Inflammatory macrophage (primary cell): ENCODE results near the gene TMCC3.
A peak's percentile ranks its signal among the peaks of the same experiment; 100 is the strongest.
"Not testable (repeated sequence)": the region's sequence is repeated elsewhere in the genome, so short reads cannot be mapped to it uniquely, and the experiment has no call there.

ENCODE experiments used
- DNase-seq, 2 donors: peaks; one replicate each; pipeline ENCODE4 v3.0.0-alpha.2; 2020 to 2022
- total RNA-seq, 18 experiments: gene quantifications; one replicate each; lab custom pipeline; 2026; ENCODE audit warnings: mixed read lengths in 6 of 18, inconsistent platforms in 2 of 18; lab: John Stamatoyannopoulos, UW

Gene TMCC3, protein sequence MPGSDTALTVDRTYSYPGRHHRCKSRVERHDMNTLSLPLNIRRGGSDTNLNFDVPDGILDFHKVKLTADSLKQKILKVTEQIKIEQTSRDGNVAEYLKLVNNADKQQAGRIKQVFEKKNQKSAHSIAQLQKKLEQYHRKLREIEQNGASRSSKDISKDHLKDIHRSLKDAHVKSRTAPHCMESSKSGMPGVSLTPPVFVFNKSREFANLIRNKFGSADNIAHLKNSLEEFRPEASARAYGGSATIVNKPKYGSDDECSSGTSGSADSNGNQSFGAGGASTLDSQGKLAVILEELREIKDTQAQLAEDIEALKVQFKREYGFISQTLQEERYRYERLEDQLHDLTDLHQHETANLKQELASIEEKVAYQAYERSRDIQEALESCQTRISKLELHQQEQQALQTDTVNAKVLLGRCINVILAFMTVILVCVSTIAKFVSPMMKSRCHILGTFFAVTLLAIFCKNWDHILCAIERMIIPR
- total RNA-seq, result 2.6 to 57.6 (median 21.4) reads per million in 18 experiments

GRCh38 chr12:94650143-94651056, at the start of gene TMCC3:
Gene TMCC3, minus strand, starts transcription at chr12:94650557. Its CDS starts 127 bp downstream, at chr12:94650430.
- peak; percentile 34 to 67 for DNase-seq

GRCh38 chr12:94699801-94700200, 49.4 kb upstream of the TMCC3 start:
- peak; percentile 81 to 91 for DNase-seq

- no peak for DNase-seq
Measured at GRCh38 chr12:94698578-94698977, 48.2 kb upstream of the TMCC3 start.

- no peak for DNase-seq
Measured at GRCh38 chr12:94697631-94698030, 47.3 kb upstream of the TMCC3 start.

GRCh38 chr12:94694732-94695131, 44.4 kb upstream of the TMCC3 start:
- no peak for DNase-seq

GRCh38 chr12:94692826-94693225, 42.5 kb upstream of the TMCC3 start:
- not testable (repeated sequence) for DNase-seq

GRCh38 chr12:94690198-94690771, 39.9 kb upstream of the TMCC3 start:
- DNase-seq, result peak in 1 of 2 donors; percentile 22

GRCh38 chr12:94689646-94690036, 39.3 kb upstream of the TMCC3 start:
- DNase-seq, result no peak

DNA sequence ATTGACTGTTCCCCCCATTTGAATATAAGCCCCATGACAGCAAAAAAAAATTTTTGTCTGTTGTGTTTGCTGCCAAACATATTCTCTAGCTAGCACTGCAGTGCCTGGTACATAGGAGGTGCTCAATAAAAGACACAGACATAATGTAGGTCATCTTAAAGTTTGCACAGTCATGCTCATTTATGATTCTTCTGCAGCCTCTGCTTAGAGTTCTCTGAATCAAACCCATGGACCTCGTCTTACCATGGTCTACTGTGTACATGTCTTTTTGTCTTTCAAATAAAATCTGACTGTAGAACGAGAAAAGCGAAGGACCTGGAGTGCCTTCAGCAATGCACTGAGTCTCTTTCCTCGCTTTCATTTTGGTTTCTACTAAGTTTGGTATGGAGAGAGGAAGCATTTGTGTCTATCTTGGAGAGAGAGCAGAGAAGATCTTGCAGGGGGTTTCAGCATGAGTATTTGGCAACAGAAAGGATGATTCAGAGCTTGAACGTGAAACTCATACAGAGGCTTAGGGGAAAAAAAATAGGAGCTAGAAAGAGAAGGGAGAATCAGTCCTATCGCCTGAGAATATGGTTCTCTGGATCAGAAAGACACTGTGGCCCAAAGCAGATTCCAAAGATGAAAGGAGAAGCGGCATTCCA, 38.8 kb upstream of the TMCC3 start:
- peak; percentile 78 to 81 for DNase-seq

DNA sequence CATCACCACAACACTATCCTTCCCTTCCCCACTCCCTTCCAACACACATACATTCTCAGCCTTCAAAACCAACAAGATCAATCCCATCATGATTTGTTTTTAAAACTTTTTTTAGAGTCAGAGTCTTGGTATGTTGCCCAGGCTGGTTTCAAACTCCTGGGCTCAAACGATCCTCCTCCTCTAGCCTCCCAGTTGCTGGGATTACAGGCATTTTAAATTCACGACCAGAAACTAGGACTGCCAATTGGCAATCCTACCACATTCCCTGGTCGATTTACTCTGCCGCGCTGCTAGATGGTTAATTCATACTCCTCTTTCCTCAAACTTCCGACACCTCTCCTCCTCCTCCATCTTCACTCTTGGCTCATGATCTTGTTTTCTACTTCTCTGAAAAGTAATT, 37.5 kb upstream of the TMCC3 start:
- no peak for DNase-seq

GRCh38 chr12:94686834-94687628, 36.7 kb upstream of the TMCC3 start:
- no peak for DNase-seq

GRCh38 chr12:94684416-94685142, 34.2 kb upstream of the TMCC3 start:
- no peak for DNase-seq

DNA sequence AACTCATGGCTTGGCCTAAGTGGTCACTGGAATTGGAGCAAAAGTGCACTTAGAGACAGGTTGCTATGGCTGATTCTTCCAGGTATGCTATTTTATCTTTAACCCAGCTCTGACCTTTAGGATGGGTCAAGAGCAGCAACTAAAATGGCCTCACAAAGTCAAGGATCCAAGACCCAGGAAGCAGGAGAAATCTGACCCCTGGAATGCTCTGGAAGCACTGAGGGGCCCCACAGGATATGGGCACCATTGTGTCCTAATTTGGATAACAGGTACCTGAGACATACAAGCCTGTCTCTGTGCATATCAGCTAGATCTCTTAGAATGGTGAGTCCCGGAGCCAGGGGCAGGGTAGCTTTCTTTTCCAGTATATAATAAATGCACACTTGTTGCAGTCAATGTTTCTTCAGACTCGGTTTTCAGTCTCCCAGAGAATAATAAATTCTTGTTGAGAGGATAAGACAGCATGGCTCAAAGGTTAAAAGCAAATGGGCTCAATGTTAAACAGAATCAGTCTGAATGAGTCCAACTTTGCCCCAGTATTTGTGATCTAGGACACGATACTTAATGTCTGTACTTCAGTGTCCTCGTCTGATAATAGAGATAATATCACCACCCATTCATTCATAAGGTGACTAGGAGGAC, 29.3 kb upstream of the TMCC3 start:
- DNase-seq, result no peak

DNA sequence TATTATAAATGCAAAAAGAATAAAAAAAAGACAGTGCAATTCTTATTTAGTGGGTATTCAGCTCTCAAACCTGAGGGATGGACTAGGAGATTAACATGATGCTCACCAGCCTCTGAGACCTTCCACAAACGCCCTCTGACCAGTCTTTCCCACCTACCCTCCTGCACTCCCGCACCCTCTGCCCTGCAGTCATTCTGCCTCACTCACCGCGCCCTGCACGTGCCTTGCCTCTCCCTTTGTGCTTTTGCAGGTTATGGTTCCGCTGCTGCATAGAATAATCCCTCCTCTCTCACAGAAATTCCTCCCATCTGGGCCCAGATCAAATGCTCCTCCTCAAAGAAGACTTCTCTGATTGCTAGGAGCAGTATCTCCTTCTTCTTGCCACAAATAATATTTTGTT, 28.5 kb upstream of the TMCC3 start:
- DNase-seq, result no peak

- peak in 1 of 2 donors; percentile 34 for DNase-seq
Measured at GRCh38 chr12:94678379-94678778, 28.0 kb upstream of the TMCC3 start.

DNA sequence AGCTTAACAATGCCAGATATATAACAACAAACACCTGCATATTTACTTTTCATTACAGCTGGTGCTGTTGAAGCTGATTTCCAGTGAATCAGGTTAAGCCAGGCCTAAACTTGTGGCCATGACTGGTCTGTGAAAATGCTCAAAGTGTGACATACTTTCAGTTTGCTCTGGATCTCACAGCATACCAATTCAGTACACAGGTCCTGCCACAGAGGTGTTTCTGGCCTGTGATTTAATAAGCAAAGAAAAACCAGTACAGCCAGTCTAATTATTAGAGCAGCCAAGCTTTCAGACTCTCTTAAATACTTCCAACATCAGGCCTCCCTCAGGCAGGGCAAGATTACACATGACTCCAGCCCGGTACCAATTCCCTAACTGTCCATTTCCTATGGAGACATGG, 27.4 kb upstream of the TMCC3 start:
- no peak for DNase-seq

DNA sequence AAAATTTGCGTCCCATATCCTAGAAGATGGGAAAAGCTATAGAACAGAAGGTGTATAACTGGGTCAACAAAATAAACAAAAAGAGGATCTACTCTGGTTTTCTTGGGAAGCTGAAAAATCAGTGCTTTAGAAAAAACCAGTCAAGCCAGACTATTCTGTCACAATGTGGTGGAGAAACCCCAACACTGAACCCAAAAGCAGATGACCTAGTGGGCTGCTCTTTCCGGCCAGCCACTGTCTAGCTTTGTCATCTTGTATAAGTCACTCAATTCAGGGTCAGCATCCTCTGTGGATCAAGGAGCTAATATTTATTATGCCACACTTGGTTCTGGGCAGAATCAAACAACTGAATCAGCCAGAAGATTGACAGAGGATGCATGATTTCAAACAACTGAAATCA, 26.6 kb upstream of the TMCC3 start:
- DNase-seq, result peak; percentile 93 to 96

- DNase-seq, result peak; percentile 93 to 96
Measured at GRCh38 chr12:94676031-94676641, 25.8 kb upstream of the TMCC3 start.

DNA sequence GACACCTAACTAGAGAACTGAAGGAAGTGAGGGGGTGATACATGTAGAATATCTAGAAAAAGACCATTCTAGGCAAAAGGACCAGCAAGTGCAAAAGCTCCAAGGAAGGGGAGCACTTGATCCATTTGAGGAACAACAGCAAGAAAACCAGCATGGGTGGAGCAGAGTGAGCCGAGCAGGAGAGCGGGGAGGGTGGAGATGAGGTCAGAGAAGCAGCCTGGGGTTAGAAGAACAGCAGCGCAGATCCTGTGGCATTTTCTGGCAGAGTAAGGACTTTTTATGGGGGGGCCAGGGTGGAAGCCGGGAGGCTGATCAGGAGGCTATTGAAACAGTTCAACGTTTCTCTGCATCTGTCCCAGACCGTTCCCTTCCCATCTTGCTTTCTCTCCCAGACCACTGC, 24.5 kb upstream of the TMCC3 start:
- peak; percentile 76 to 82 for DNase-seq

DNA sequence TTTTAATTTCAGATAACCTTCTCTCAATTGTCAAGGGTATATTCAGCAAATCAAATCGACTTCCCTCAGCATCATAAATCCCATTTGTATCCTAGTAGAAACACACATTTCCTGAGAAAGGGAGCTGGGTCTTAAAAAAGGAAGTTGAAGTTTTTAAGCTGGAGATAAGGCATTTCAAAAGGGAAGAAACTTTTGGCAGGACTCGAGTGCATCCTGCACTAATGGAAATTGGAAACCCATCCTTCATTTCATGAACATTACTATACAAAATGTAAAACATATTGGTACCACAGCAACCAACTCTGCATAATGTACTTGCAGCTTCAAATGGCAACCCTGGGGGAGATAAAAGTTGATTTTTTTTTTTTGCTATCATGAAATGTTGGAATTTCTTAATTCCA, 23.7 kb upstream of the TMCC3 start:
- DNase-seq, result no peak
